Neural cell (in vitro differentiated cells): ENCODE data around the gene SIRPB1. TPM values are rescaled to one million over a fixed set of nuclear protein-coding genes. Genes with fewer than 3 reads are reported as not detected.
"Not testable (repeated sequence)": the region's sequence is repeated elsewhere in the genome, so short reads cannot be mapped to it uniquely, and the experiment has no call there.

Experiments
- H2AFZ ChIP-seq: fragments of 200-600, 300-800 bp; sonication (generic), shearing (Covaris generic); 2 replicates; pipeline ENCODE4 v1.6.0; 2014; ENCODE audit warnings: low read depth, mild to moderate bottlenecking, antibody characterized with exemption, low read length, moderate library complexity
- H3F3A ChIP-seq: fragments of 200-600 bp; shearing (Covaris generic); 2 replicates; pipeline ENCODE4 v1.6.1; 2016; ENCODE audit warnings: mild to moderate bottlenecking, moderate library complexity, mixed read lengths, antibody characterized with exemption, low read length; ENCODE audit not compliant: insufficient read depth, poor library complexity, severe bottlenecking
- H3K27ac ChIP-seq: fragments of 200-600, 300-800 bp; sonication (generic), shearing (Covaris generic); 2 replicates; pipeline ENCODE4 v1.5.1; 2014; ENCODE audit warnings: mild to moderate bottlenecking, low read length, moderate library complexity
- H3K27me3 ChIP-seq: fragments of 300-800, 200-600 bp; sonication (generic), shearing (Covaris generic); 2 replicates; pipeline ENCODE4 v1.6.0; 2014; ENCODE audit warnings: mild to moderate bottlenecking, low read depth, low read length, moderate library complexity; ENCODE audit not compliant: insufficient read depth
- H3K36me3 ChIP-seq: fragments of 300-800, 200-600 bp; sonication (generic), shearing (Covaris generic); 2 replicates; pipeline ENCODE4 v1.5.1; 2014; ENCODE audit warnings: mild to moderate bottlenecking, antibody characterized with exemption, low read length, moderate library complexity; ENCODE audit not compliant: insufficient read depth
- H3K4me2 ChIP-seq: fragments of 300-800, 200-600 bp; sonication (generic), shearing (Covaris generic); 2 replicates; pipeline ENCODE4 v1.6.0; 2014; ENCODE audit warnings: mild to moderate bottlenecking, low read length
- H3K4me3 ChIP-seq: fragments of 300-800, 200-600 bp; sonication (generic), shearing (Covaris generic); 2 replicates; pipeline ENCODE4 v1.5.1; 2014; ENCODE audit warnings: mild to moderate bottlenecking, low read length, moderate library complexity
- H3K79me2 ChIP-seq: fragments of 200-600 bp; shearing (Covaris generic); replicated peaks from 2 replicates; pipeline ENCODE4 v1.6.0; 2014; ENCODE audit warnings: mild to moderate bottlenecking, low read length, moderate library complexity; ENCODE audit not compliant: insufficient read depth
- H3K9ac ChIP-seq: fragments of 300-800, 200-600 bp; sonication (generic), shearing (Covaris generic); 2 replicates; pipeline ENCODE4 v1.6.1; 2016; ENCODE audit warnings: mild to moderate bottlenecking, low read length, mixed read lengths
- H3K9me2 ChIP-seq: fragments of 200-600 bp; shearing (Covaris generic); 2 replicates; pipeline ENCODE4 v1.6.1; 2016; ENCODE audit warnings: mild to moderate bottlenecking, low read length, mixed read lengths; ENCODE audit not compliant: insufficient read depth
- H3K9me3 ChIP-seq: fragments of 200-600, 300-800 bp; sonication (generic), shearing (Covaris generic); 2 replicates; pipeline ENCODE4 v1.6.1; 2016; ENCODE audit warnings: mild to moderate bottlenecking, mixed run types, low read length, moderate library complexity, mixed read lengths
- H4K20me1 ChIP-seq: fragments of 200-600 bp; shearing (Covaris generic); 2 replicates; pipeline ENCODE4 v1.6.1; 2016; ENCODE audit warnings: mild to moderate bottlenecking, mixed run types; ENCODE audit not compliant: insufficient read depth
- polyA plus RNA-seq: library from polyadenylated mRNA; depleted of rRNA; stranded (reverse); fragments of >200 nt; gene quantifications from 2 replicates; pipeline ENCODE4 v1.2.3, GENCODE V29; 2014
- small RNA-seq, 3 experiments: library from RNA; depleted of rRNA; stranded (forward); fragments of <200 nt; gene quantifications; one replicate each; pipeline ENCODE3, GENCODE V24; 2012

SIRPB1 gene
- polyA plus RNA-seq, 1 donor from 2014 or later, result 0.20 TPM

GRCh38 chr20:1571583-1571982 is 48.2 kb downstream of the SIRPB1 start:
- H3K4me3 ChIP-seq, H2AFZ ChIP-seq, H3K4me2 ChIP-seq, H4K20me1 ChIP-seq, H3K79me2 ChIP-seq, H3K36me3 ChIP-seq, H3K9ac ChIP-seq, H3K9me3 ChIP-seq, H3F3A ChIP-seq, H3K27me3 ChIP-seq, H3K9me2 ChIP-seq, H3K27ac ChIP-seq: not testable (repeated sequence)

Small RNA genes within 50 kb of the gene (small RNA-seq; reads per million reads assigned to genes)
- 0 reads per million in 3 experiments for gene RN7SL561P

Other genes with a start within 250 kb of the SIRPB1 start
- 150 and 156 TPM in 2 replicates for gene FKBP1A, start 227.0 kb downstream of the SIRPB1 start, polyA plus RNA-seq
- 48.7 and 58.0 TPM in 2 replicates for gene NSFL1C, start 153.2 kb downstream of the SIRPB1 start, polyA plus RNA-seq
- not detected in 2 replicates for gene SIRPB2, start 128.6 kb downstream of the SIRPB1 start, polyA plus RNA-seq
- gene SIRPD, start 62.3 kb downstream of the SIRPB1 start, polyA plus RNA-seq, result not detected in 2 replicates
- not detected in 2 replicates for gene SIRPG, start 37.8 kb upstream of the SIRPB1 start, polyA plus RNA-seq